Type B pancreatic cell (in vitro differentiated cells): ENCODE measurements around the gene NTSR2. TPM values are rescaled to one million over a fixed set of nuclear protein-coding genes. Genes with fewer than 3 reads are reported as not detected.

ENCODE experiments used
- DNase-seq: peaks from one replicate; pipeline ENCODE4 v3.0.0; 2021; ENCODE audit warnings: mixed read lengths; ENCODE audit not compliant: unreplicated experiment; ENCODE audit errors: extremely low spot score
- H3K27ac Mint-ChIP-seq: 2 replicates; pipeline ENCODE4 v1.8.0; 2021; ENCODE audit warnings: mild to moderate bottlenecking, mixed read lengths
- H3K27me3 Mint-ChIP-seq: 2 replicates; pipeline ENCODE4 v1.8.0; 2021; ENCODE audit warnings: mixed read lengths
- H3K36me3 Mint-ChIP-seq: 2 replicates; pipeline ENCODE4 v1.8.0; 2021; ENCODE audit warnings: mixed read lengths
- H3K4me1 Mint-ChIP-seq: one replicate; pipeline ENCODE4 v1.8.0; 2021; ENCODE audit warnings: mixed read lengths; ENCODE audit not compliant: unreplicated experiment
- H3K4me3 Mint-ChIP-seq: 2 replicates; pipeline ENCODE4 v1.8.0; 2021; ENCODE audit warnings: mild to moderate bottlenecking, mixed read lengths
- H3K9me3 Mint-ChIP-seq: 2 replicates; pipeline ENCODE4 v1.8.0; 2021; ENCODE audit warnings: mixed read lengths
- CTCF ChIP-seq: fragments of 200-600 bp; sonication (generic); conservative IDR thresholded peaks from 2 replicates; pipeline ENCODE4 v1.5.0; 2021; ENCODE audit warnings: antibody characterized with exemption, mild to moderate bottlenecking
- total RNA-seq: library from RNA; stranded (reverse); gene quantifications from 2 replicates; pipeline ENCODE4 v1.2.1, GENCODE V29; 2021; ENCODE audit warnings: low replicate concordance

Gene NTSR2
- total RNA-seq, 1 donor from 2014 or later: not detected

DNA sequence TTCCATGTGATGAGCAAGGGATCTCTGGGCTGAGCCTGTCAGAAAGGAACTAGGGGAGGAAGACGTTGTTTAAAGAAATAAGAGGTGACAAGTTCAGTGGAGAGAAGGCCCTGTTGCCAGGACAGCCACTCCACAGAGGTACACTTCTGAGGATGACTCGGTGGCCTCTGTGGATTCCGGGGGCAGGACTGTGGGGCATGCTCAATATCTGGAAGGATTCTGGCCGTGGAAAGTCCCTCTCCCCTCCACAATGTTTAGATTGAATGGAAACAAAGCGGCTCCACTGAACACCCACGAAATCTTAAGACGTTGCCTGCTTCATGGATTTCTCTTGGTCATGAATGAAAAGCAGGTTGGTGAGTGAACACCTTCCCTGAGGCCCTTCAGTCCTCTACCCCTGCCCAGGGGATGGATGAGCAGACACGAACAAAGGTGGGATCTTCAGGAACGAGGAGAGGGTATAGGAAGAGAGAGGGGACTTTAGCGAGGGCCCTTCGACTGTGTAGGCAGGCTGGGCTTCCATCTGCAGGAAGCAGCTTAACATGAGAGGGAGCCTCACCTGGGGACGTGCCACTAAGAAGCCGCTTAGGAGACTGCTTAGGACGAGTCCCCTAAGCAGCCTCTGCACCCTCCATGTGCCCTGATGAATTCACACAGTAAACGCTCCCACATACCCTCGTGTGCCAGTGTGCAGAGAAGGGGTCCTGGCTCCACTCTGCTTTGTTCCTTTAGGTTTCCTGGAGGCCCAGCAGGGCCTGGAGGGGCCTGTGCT, 1.9 kb downstream of the NTSR2 start:
- peaks cover 52% of the 10 kb centered on the region for H3K27me3 Mint-ChIP-seq
- H3K4me1 Mint-ChIP-seq: peaks cover 5% of the 10 kb centered on the region
- DNase-seq: no peak
- H3K27ac Mint-ChIP-seq: no peak overlapping the region
- no peak for TF ChIP-seq CTCF
- H3K4me3 Mint-ChIP-seq: no peak overlapping the region
- H3K36me3 Mint-ChIP-seq: no peaks in the 10 kb centered on the region
- H3K9me3 Mint-ChIP-seq: peaks cover 5% of the 10 kb centered on the region

DNA sequence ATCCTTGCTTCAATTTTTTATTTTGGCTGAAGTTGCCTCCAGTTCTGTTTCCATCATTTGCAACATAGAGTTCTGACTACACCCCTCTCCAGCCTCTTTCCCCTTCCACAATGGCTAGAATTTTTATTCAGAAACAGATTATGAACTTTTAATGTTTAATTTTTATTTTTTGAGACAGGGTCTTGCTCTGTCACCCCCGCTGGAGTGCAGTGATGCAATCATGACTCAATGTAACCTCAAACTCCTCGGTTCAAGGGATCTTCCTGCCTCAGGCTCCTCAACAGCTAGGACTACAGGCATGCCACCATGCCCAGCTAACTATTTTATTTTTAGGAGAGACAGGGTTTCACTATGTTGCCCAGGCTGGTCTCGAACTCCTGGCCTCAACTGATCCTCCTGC, 2.8 kb downstream of the NTSR2 start:
- Mint-ChIP-seq H3K36me3 (no peaks in the 10 kb centered on the region), H3K9me3 (peaks cover 10% of the 10 kb centered on the region), H3K4me3 (no peak overlapping the region), H3K27ac (no peak overlapping the region), H3K4me1 (peaks cover 5% of the 10 kb centered on the region), H3K27me3 (peaks cover 48% of the 10 kb centered on the region)
- no peak for TF ChIP-seq CTCF
- DNase-seq: no peak

GRCh38 chr2:11665510-11666362, 4.3 kb downstream of the NTSR2 start:
- H3K27ac Mint-ChIP-seq: no peak overlapping the region
- no peak overlapping the region for H3K4me3 Mint-ChIP-seq
- H3K36me3 Mint-ChIP-seq: no peaks in the 10 kb centered on the region
- H3K4me1 Mint-ChIP-seq: peaks cover 5% of the 10 kb centered on the region
- peaks cover 13% of the 10 kb centered on the region for H3K9me3 Mint-ChIP-seq
- no peak for TF ChIP-seq CTCF
- DNase-seq: peak; percentile 42
- H3K27me3 Mint-ChIP-seq: peaks cover 51% of the 10 kb centered on the region

GRCh38 chr2:11665028-11665427, 5.0 kb downstream of the NTSR2 start:
- no peak overlapping the region for H3K4me3 Mint-ChIP-seq
- H3K4me1 Mint-ChIP-seq: peaks cover 5% of the 10 kb centered on the region
- peaks cover 13% of the 10 kb centered on the region for H3K9me3 Mint-ChIP-seq
- no peak overlapping the region for H3K27ac Mint-ChIP-seq
- peak; percentile 36 for DNase-seq
- peaks cover 47% of the 10 kb centered on the region for H3K27me3 Mint-ChIP-seq
- H3K36me3 Mint-ChIP-seq: no peaks in the 10 kb centered on the region
- TF ChIP-seq CTCF: no peak

- peaks cover under 1% of the 10 kb centered on the region for H3K4me1 Mint-ChIP-seq
- peaks cover 49% of the 10 kb centered on the region for H3K27me3 Mint-ChIP-seq
- peaks cover 13% of the 10 kb centered on the region for H3K9me3 Mint-ChIP-seq
- DNase-seq: no peak
- no peak for TF ChIP-seq CTCF
- H3K4me3 Mint-ChIP-seq: no peak overlapping the region
- H3K27ac Mint-ChIP-seq: no peak overlapping the region
- no peaks in the 10 kb centered on the region for H3K36me3 Mint-ChIP-seq
These were observed 6.6 kb downstream of the NTSR2 start for GRCh38 chr2:11663427-11663826.
